Heart left ventricle (tissue), 13 donors: Measurements from ENCODE around the gene EIF4G3.

ENCODE experiments used
- CTCF ChIP-seq, 12 donors: fragments of 200-600 bp; sonication (generic) in 4 of 12; IDR thresholded peaks; one replicate each; pipeline versions ENCODE4 v1.5.0 to v1.8.0; 2018 to 2022; ENCODE audit warnings: antibody characterized with exemption in 12 of 12, mild to moderate bottlenecking in 5 of 12
- POLR2A ChIP-seq, 2 donors: fragments of 450-650 bp; IDR thresholded peaks; one replicate each; pipeline ENCODE4 v1.6.1; 2017; ENCODE audit warnings: antibody characterized with exemption in 2 of 2, mild to moderate bottlenecking in 2 of 2, moderate library complexity in 2 of 2
- donor health status: ischemic (EF 13 %, LVEDD 7.1; RV severe dilation, severe dysfunction).
- donor health status: DM: no; HTN: yes; CAD: no.
- donor health status: DM: no; HTN: no; CAD: no.
- donor health status: ischemic (EF 25% LVEDD 6.9; RV normal size, moderate dysfunction).
- donor health status: ischemic (EF 25% LVEDD 5.7; RV mildly dilated, moderate dysfunction).
- donor health status: ischemic (EF 35%, LVEDD 5.7; RV mildly dilated, moderate dysfunction).
- donor health status: nonischemic (EF 11% LVEDD 7.7; RV severe dilation, severe dysfunction).
- donor health status: DM: yes; HTN: yes; CAD: no.
- donor health status: PGD.
- donor health status: ischemic (EF 29% LVEDD 5.4; RV normal size, mild dysfunction).
- donor health status: nonischemic (EF 23%, LVEDD 6.1; RV moderate dilation, normal function).

DNA sequence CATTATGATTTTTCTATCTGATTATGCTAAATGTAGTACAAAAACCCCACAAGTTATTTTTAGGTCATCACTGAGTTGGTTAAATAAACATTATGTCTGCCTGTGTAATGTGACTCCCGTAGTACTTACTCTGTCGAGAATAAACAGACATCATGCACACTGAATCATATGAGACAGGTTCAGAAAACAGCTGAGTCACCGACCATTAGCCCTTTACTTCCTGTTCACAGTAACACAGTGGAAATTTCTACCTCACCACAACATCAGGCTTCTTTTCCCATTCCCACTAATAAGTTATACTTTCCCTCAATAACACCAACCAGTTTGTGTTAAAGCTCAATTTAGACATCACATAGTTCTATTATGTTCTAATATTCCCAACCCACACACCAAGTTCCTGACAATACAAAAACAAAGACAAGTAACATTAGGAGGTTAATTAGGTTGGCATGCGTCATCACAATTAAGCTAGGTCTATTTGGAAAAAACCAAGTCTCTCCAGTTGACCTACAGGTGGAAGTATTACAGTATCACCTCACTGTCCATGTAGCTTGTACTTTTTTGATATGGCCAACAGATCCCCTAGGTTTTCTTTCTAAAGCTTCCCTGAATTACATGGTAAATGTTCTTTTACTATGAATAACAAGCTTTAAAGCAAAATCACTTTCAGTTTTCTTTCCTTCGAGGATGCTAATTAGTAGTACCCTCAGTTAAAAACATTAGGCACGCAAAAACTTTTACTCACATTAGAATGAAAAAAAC, 154.2 kb downstream of the EIF4G3 start:
- no peak for TF ChIP-seq POLR2A (IDR thresholded peaks at IDR 0.05)
- no peak for TF ChIP-seq CTCF (IDR thresholded peaks at IDR 0.05)
